Endothelial cell of umbilical vein (primary cell): ENCODE data around the gene ZBTB7A.

Experiments
- EZH2 ChIP-seq: IDR thresholded peaks from 2 replicates; pipeline ENCODE4 v1.6.1; 2012; ENCODE audit warnings: borderline replicate concordance, low read depth, mild to moderate bottlenecking, moderate library complexity, low read length, inconsistent platforms; ENCODE audit not compliant: severe bottlenecking
- FOS ChIP-seq: IDR thresholded peaks from 2 replicates; pipeline ENCODE4 v1.6.1; 2011; ENCODE audit warnings: mild to moderate bottlenecking, low read length, moderate library complexity, borderline replicate concordance; ENCODE audit not compliant: insufficient read depth
- GATA2 ChIP-seq: IDR thresholded peaks from 2 replicates; pipeline ENCODE4 v1.7.0; 2011; ENCODE audit warnings: low read depth, mild to moderate bottlenecking, moderate library complexity, mixed read lengths, low read length; ENCODE audit not compliant: insufficient read length, insufficient read depth
- JUN ChIP-seq: IDR thresholded peaks from 2 replicates; pipeline ENCODE4 v1.6.1; 2011; ENCODE audit warnings: borderline replicate concordance, low read depth; ENCODE audit not compliant: insufficient read length, insufficient read depth
- MYC ChIP-seq: IDR thresholded peaks from one replicate; pipeline ENCODE4 v1.6.1; 2011; ENCODE audit warnings: mild to moderate bottlenecking, low read depth, low read length
- POLR2A ChIP-seq: IDR thresholded peaks from 2 replicates; pipeline ENCODE4 v1.6.1; 2012; ENCODE audit warnings: low read depth, mild to moderate bottlenecking, control low read depth, low read length
- POLR2AphosphoS5 ChIP-seq: IDR thresholded peaks from 2 replicates; pipeline ENCODE4 v1.6.1; 2012; ENCODE audit warnings: low read depth, mild to moderate bottlenecking, control low read depth, low read length, moderate library complexity; ENCODE audit not compliant: insufficient read depth
- TF ChIP-seq, protein P1 (sequence below), 2 donors: IDR thresholded peaks; 1 replicate in 1 of 2; 2 replicates in 1 of 2; pipeline ENCODE4 v1.5.1; 2011; ENCODE audit warnings: low read length in 2 of 2, mild to moderate bottlenecking in 2 of 2, moderate library complexity in 2 of 2, control low read depth in 1 of 2, inconsistent platforms in 1 of 2, low read depth in 1 of 2; ENCODE audit not compliant: insufficient read depth in 1 of 2; ENCODE audit errors: extremely low read depth in 1 of 2
- TF ChIP-seq, protein P2 (sequence below): IDR thresholded peaks from 2 replicates; pipeline ENCODE4 v1.6.1; 2011; ENCODE audit not compliant: insufficient read depth, insufficient read length

DNA sequence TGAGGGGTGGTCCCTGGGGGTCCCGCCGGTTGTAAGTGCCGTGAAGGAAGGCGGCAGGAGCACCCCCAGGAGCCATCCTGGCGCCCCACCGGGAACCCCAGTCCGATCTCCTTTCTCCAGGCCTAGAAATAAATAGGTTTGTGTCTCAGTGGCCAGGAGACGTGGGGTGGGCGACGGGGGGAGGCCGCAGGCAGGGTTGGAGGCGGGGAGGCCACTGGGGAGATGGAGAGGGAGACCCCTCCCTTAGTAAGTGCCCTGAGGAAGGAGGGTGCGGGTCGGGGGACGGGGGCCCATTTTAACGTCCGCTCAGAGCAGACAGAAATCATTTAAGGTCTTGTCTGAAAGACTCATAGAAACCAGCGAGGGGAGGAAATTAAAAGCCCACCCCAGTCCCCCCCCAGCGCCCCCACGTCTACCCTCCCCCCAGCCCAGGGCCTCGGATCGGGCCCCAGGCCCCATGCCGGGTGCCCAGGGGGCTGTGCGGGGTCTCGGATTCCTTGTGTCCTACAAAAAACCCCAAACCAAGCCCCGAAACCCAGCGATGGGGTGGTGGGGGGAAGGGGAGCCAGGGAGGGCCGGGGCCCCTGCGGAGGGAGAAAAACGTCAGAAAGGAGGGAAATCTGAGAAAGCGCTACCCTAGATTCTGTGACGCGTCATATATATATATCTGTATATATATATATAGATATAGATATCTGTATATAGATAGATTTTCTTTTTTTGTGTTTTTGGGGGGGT, 19.6 kb downstream of the ZBTB7A start:
- TF ChIP-seq POLR2A (no peak), EZH2 (no peak), POLR2AphosphoS5 (no peak), FOS (no peak), GATA2 (no peak), MYC (no peak), JUN (no peak)
- TF ChIP-seq, protein P1, sequence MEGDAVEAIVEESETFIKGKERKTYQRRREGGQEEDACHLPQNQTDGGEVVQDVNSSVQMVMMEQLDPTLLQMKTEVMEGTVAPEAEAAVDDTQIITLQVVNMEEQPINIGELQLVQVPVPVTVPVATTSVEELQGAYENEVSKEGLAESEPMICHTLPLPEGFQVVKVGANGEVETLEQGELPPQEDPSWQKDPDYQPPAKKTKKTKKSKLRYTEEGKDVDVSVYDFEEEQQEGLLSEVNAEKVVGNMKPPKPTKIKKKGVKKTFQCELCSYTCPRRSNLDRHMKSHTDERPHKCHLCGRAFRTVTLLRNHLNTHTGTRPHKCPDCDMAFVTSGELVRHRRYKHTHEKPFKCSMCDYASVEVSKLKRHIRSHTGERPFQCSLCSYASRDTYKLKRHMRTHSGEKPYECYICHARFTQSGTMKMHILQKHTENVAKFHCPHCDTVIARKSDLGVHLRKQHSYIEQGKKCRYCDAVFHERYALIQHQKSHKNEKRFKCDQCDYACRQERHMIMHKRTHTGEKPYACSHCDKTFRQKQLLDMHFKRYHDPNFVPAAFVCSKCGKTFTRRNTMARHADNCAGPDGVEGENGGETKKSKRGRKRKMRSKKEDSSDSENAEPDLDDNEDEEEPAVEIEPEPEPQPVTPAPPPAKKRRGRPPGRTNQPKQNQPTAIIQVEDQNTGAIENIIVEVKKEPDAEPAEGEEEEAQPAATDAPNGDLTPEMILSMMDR (IDR thresholded peaks at IDR 0.05; ENCODE audit: extremely low read depth in 1 of 2, insufficient read depth in 1 of 2, low read depth in 1 of 2, low read length in 2 of 2), result no peak
- TF ChIP-seq, protein P2, sequence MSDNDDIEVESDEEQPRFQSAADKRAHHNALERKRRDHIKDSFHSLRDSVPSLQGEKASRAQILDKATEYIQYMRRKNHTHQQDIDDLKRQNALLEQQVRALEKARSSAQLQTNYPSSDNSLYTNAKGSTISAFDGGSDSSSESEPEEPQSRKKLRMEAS, result no peak
